ENCODE measurements around the gene NFATC1.

DNA sequence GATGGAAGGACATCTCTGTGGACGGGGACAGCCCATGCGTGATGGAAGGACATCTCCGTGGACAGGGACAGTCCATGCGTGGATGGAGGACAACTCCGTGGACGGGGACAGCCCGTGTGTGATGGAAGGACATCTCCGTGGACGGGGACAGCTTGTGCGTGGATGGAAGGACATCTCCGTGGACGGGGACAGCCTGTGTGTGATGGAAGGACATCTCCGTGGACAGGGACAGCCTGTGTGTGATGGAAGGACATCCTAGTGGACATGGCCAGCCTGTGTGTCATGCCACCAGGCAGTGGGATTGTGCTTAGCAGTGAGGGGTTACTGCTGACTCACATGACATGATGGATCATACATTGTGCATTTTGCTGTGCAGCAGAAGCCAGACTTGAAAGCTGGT lies 30.0 kb upstream of the NFATC1 start:
- TF ChIP-seq EZH2phosphoT487 (IDR thresholded peaks at IDR 0.05; ENCODE audit: low read depth) (no peak), CTCF (IDR thresholded peaks at IDR 0.05; ENCODE audit: low read depth, low read length) (no peak)

Data from OCI-LY3 (cell line).